Panc1 (cell line): Measurements from ENCODE around the gene SEMA5B. TPM values are rescaled to one million over a fixed set of nuclear protein-coding genes. Genes with fewer than 3 reads are reported as not detected.

ENCODE experiments used
- ATAC-seq: fragments of 200-7000 bp; cut with Tn5 transposase; 2 replicates; pipeline ENCODE4 v1.9.1; 2020; ENCODE audit warnings: mild to moderate bottlenecking, moderate library complexity
- BruUV-seq: library from RNA; stranded (reverse); fragments of 400-500 nt; replicated peaks from 2 replicates; lab custom pipeline; 2021; lab: Mats Ljungman, UMichigan
- CTCF ChIA-PET: fragments of 300-600 bp; sonication (Branson Sonifier 250); formaldehyde crosslinking; loops from one replicate; lab custom pipeline; 2022; ENCODE audit warnings: antibody characterized with exemption; lab: Charles Lee
- POLR2A ChIA-PET: fragments of 300-600 bp; sonication (Branson Sonifier 250); formaldehyde crosslinking; loops from one replicate; lab custom pipeline; 2022; ENCODE audit warnings: antibody characterized with exemption; lab: Charles Lee
- DNase-seq: peaks from one replicate; pipeline ENCODE4 v3.0.0-alpha.2; 2010; ENCODE audit warnings: low read depth, low spot score
- H3K27ac ChIP-seq: 2 replicates; pipeline ENCODE4 v1.5.1; 2011; ENCODE audit warnings: mild to moderate bottlenecking, low read length, inconsistent platforms
- H3K27me3 ChIP-seq: fragments of 200-500 bp; sonication (Bioruptor generic); 2 replicates; pipeline ENCODE4 v1.6.0; 2014; ENCODE audit warnings: low read length, inconsistent platforms; ENCODE audit not compliant: control insufficient read depth, insufficient read depth
- H3K36me3 ChIP-seq: fragments of 200-500 bp; sonication (Bioruptor generic); 2 replicates; pipeline ENCODE4 v1.5.1; 2014; ENCODE audit warnings: inconsistent platforms, mild to moderate bottlenecking, low read length, moderate library complexity; ENCODE audit not compliant: control insufficient read depth, insufficient read depth
- H3K4me1 ChIP-seq: 2 replicates; pipeline ENCODE4 v1.5.1; 2011; ENCODE audit warnings: inconsistent platforms, mild to moderate bottlenecking, low read length, moderate library complexity; ENCODE audit not compliant: control insufficient read depth, insufficient read depth
- H3K4me3 ChIP-seq, 2 experiments: 2 replicates each; pipeline ENCODE4 v1.5.1; 2011 to 2012; ENCODE audit warnings: low read depth in 2 of 2, low read length in 2 of 2, mild to moderate bottlenecking in 2 of 2, inconsistent platforms in 1 of 2, moderate library complexity in 1 of 2
- H3K9me3 ChIP-seq: fragments of 200-500 bp; sonication (Bioruptor generic); 2 replicates; pipeline ENCODE4 v1.5.1; 2014; ENCODE audit warnings: low read depth, mild to moderate bottlenecking, inconsistent platforms, low read length, moderate library complexity; ENCODE audit not compliant: control insufficient read depth, insufficient read depth
- CTCF ChIP-seq: fragments of 450-650 bp; IDR thresholded peaks from 2 replicates; pipeline ENCODE4 v1.5.1; 2017; ENCODE audit warnings: mild to moderate bottlenecking
- POLR2AphosphoS5 ChIP-seq: IDR thresholded peaks from 2 replicates; pipeline ENCODE4 v1.6.1; 2012; ENCODE audit warnings: mild to moderate bottlenecking, low read depth, low read length, moderate library complexity
- REST ChIP-seq, 2 experiments: IDR thresholded peaks; 2 replicates each; pipeline ENCODE4 v1.6.1; 2011 to 2012; ENCODE audit warnings: low read depth in 2 of 2, control low read depth in 1 of 2, low read length in 1 of 2, mild to moderate bottlenecking in 1 of 2, moderate library complexity in 1 of 2; ENCODE audit not compliant: insufficient read depth in 1 of 2
- SIN3A ChIP-seq: IDR thresholded peaks from 2 replicates; pipeline ENCODE4 v1.6.1; 2012; ENCODE audit warnings: low read depth, mild to moderate bottlenecking, low read length, moderate library complexity, borderline replicate concordance; ENCODE audit not compliant: insufficient read depth
- TCF7L2 ChIP-seq: IDR thresholded peaks from 2 replicates; pipeline ENCODE4 v1.6.1; 2011; ENCODE audit warnings: mild to moderate bottlenecking, low read depth, low read length, inconsistent platforms
- in situ Hi-C: cut with HindIII; loops from 2 replicates; pipeline ENCODE4 v1.10.0; 2016; ENCODE audit warnings: low sequenced_read_pairs, low pct_unique_long_range_greater_than_20kb
- intact Hi-C: fragments of 100-400 bp; cut with micrococcal nuclease; formaldehyde crosslinking; loops from one replicate; pipeline ENCODE4 v1.10.0; 2022; ENCODE audit not compliant: unreplicated experiment
- total RNA-seq: library from RNA; stranded (reverse); gene quantifications from one replicate; pipeline ENCODE4 v1.2.1, GENCODE V29; 2021; ENCODE audit not compliant: unreplicated experiment

SEMA5B gene
- total RNA-seq, 1 experiment from 2014 or later: 1.2 TPM

DNA sequence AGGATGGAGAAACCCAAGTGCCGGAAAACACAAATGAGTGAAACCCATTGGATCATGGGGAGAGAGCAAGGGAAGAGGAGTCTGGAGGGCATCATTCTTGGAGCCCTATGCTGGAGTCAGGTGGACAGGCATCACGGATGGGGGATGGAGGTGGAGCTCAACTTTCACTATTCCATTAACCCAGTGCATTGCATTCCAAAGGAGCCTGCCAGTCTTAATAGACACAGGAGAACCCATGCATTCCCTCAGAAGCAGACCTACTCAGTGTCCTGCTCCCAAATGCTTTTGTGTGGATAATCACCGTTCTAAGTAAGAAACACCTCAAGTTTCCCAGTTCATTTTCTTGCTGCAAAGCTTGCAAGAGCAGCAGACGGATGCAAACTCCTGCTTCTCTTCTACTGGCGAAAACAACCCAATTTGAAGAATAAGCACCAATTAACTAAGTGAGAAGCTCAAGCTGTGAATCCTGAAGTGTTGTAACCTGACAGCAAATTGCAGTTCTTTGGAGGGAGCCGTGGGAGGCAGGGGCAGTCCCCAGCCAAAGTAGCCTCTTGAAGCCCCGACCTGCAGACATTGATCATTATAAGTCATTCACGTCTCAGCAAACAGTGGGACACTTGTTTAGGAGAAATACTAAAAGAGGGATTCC is 25.3 kb downstream of the SEMA5B start:
- H3K27me3 ChIP-seq: peaks cover 16% of the 10 kb centered on the region
- no TSS peak for BruUV-seq
- H3K9me3 ChIP-seq: no peaks in the 10 kb centered on the region
- intact Hi-C loops (no loop called here), in situ Hi-C loops (no loop called here)
- no peaks in the 10 kb centered on the region for H3K36me3 ChIP-seq
- no peak for DNase-seq
- H3K4me1 ChIP-seq: no peaks in the 10 kb centered on the region
- ATAC-seq: no peak
- H3K27ac ChIP-seq: no peak overlapping the region
- no peak for TF ChIP-seq CTCF
- TF ChIP-seq SIN3A: no peak
- no peak for TF ChIP-seq POLR2AphosphoS5
- no peak for TF ChIP-seq REST (IDR thresholded peaks at IDR 0.05; ENCODE audit: insufficient read depth in 1 of 2, low read depth in 2 of 2, low read length in 1 of 2)
- TF ChIP-seq TCF7L2: no peak
- H3K4me3 ChIP-seq: no peak overlapping the region
- ChIA-PET POLR2A (no interaction called here), CTCF (no interaction called here)

- no TSS peak for BruUV-seq
- POLR2A ChIA-PET: interaction anchor here (0.6 kb wide), 1 partner anchor 1118 kb away, joined by 7 read pairs; no protein-coding TSS in a partner anchor
- H3K27ac ChIP-seq: no peak overlapping the region
- DNase-seq (no peak), ATAC-seq (no peak)
- H3K9me3 ChIP-seq: no peaks in the 10 kb centered on the region
- no peaks in the 10 kb centered on the region for H3K36me3 ChIP-seq
- peaks cover 11% of the 10 kb centered on the region for H3K27me3 ChIP-seq
- CTCF ChIA-PET: no interaction called here
- H3K4me3 ChIP-seq: no peak overlapping the region
- intact Hi-C loops (no loop called here), in situ Hi-C loops (no loop called here)
- H3K4me1 ChIP-seq: no peaks in the 10 kb centered on the region
- TF ChIP-seq SIN3A: no peak
- TF ChIP-seq POLR2AphosphoS5: no peak
- no peak for TF ChIP-seq TCF7L2
- no peak for TF ChIP-seq REST (IDR thresholded peaks at IDR 0.05; ENCODE audit: insufficient read depth in 1 of 2, low read depth in 2 of 2, low read length in 1 of 2)
- no peak for TF ChIP-seq CTCF
These were observed 28.7 kb downstream of the SEMA5B start for GRCh38 chr3:122998856-122999255.
